AG04450 (cell line): Measurements from ENCODE around the gene ARID3A. TPM values are rescaled to one million over a fixed set of nuclear protein-coding genes. Genes with fewer than 3 reads are reported as not detected.

Experiments
- CTCF ChIA-PET: fragments of 300-600, 350-600 bp; formaldehyde crosslinking; extraction: SDS; loops from one replicate; lab custom pipeline; 2022; ENCODE audit warnings: antibody characterized with exemption, inconsistent platforms; lab: Charles Lee
- POLR2A ChIA-PET: fragments of 350-600 bp; formaldehyde crosslinking; extraction: SDS; loops from one replicate; lab custom pipeline; 2021; ENCODE audit warnings: antibody characterized with exemption, inconsistent platforms; lab: Yijun Ruan, JAX
- DNase-seq: peaks from one replicate; pipeline ENCODE4 v3.0.0-alpha.2; 2011; ENCODE audit warnings: low read depth, low spot score
- H3K27ac ChIP-seq: one replicate; pipeline ENCODE4 v1.5.1; 2012; ENCODE audit warnings: low read depth, low read length, control low read depth
- H3K27me3 ChIP-seq: one replicate; pipeline ENCODE4 v1.6.0; 2012; ENCODE audit warnings: low read length; ENCODE audit not compliant: control insufficient read depth, insufficient read depth
- H3K4me3 ChIP-seq: 2 replicates; pipeline ENCODE4 v1.5.1; 2011; ENCODE audit warnings: mild to moderate bottlenecking, low read depth, low read length, control low read depth
- H3K9me3 ChIP-seq: 2 replicates; pipeline ENCODE4 v1.5.1; 2012; ENCODE audit warnings: low read length; ENCODE audit not compliant: control insufficient read depth, insufficient read depth
- polyA plus RNA-seq: library from polyadenylated mRNA; depleted of rRNA; stranded (reverse); fragments of >200 nt; gene quantifications from 2 replicates; pipeline ENCODE4 v1.2.3, GENCODE V29; 2011
- TF ChIP-seq, protein P1 (sequence below): IDR thresholded peaks from 2 replicates; pipeline ENCODE4 v1.5.1; 2011; ENCODE audit warnings: low read depth, low read length, control low read depth, inconsistent platforms

The ARID3A gene
- polyA plus RNA-seq, 1 experiment = 7.6 TPM

DNA sequence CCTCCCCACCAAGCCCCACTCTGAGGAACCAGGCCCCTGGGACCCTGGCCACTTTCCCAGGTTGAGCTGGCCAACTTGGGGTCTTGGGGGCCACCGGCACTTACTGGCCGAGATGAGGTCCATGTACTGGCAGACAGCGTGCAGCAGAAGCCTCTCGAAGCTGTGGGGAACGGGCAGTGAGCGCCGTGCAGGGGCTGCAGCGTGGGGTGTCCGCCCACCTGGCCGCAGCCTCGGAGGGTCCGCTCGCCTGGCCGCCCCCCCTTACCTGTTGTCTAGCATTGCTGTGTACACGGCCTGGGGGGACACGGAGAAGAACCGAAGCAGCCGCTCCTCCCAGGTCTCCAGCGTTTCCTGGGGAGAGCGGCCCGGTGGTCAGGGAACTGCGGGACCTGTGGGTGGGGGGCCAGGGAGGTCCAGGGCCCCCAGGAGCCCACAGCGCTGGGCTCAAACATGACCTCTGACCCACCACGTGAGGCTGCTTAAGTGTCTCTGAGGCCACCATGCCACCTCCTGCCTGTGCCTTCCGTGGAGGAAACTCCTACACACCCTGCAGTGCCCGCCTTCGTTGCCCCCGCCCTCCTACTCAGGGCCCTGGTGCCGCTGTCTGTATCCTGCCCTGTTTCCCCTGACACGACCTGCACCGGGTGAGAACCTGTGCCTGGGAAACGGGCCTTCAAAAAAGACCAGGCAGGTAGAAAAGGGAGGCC lies 26.3 kb upstream of the ARID3A start:
- CTCF ChIA-PET = no interaction called here
- POLR2A ChIA-PET = interaction anchor here (0.6 kb wide), 1 partner anchor 104 kb away, joined by 3 read pairs; no protein-coding TSS in a partner anchor
- TF ChIP-seq, protein P1, sequence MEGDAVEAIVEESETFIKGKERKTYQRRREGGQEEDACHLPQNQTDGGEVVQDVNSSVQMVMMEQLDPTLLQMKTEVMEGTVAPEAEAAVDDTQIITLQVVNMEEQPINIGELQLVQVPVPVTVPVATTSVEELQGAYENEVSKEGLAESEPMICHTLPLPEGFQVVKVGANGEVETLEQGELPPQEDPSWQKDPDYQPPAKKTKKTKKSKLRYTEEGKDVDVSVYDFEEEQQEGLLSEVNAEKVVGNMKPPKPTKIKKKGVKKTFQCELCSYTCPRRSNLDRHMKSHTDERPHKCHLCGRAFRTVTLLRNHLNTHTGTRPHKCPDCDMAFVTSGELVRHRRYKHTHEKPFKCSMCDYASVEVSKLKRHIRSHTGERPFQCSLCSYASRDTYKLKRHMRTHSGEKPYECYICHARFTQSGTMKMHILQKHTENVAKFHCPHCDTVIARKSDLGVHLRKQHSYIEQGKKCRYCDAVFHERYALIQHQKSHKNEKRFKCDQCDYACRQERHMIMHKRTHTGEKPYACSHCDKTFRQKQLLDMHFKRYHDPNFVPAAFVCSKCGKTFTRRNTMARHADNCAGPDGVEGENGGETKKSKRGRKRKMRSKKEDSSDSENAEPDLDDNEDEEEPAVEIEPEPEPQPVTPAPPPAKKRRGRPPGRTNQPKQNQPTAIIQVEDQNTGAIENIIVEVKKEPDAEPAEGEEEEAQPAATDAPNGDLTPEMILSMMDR = no peak
- H3K4me3 ChIP-seq = no peak overlapping the region
- H3K27me3 ChIP-seq = no peaks in the 10 kb centered on the region
- no peaks in the 10 kb centered on the region; the same call in 1 of the 2 replicates for H3K9me3 ChIP-seq
- H3K27ac ChIP-seq = no peak overlapping the region
- DNase-seq = no peak

DNA sequence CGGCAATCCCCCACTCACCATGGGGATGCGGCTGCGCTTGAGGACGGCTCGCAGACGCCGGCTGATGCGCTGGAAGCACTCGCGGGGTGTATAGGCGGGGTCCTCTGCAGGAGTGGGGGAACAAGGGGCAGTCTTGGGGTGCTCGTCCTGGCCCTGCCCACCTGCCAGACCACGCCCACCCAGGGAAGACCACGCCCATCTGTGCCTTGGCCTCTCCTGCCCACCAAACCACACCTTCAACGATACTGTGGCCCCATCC lies 25.9 kb upstream of the ARID3A start:
- CTCF ChIA-PET = no interaction called here
- TF ChIP-seq, protein P1 = no peak

DNA sequence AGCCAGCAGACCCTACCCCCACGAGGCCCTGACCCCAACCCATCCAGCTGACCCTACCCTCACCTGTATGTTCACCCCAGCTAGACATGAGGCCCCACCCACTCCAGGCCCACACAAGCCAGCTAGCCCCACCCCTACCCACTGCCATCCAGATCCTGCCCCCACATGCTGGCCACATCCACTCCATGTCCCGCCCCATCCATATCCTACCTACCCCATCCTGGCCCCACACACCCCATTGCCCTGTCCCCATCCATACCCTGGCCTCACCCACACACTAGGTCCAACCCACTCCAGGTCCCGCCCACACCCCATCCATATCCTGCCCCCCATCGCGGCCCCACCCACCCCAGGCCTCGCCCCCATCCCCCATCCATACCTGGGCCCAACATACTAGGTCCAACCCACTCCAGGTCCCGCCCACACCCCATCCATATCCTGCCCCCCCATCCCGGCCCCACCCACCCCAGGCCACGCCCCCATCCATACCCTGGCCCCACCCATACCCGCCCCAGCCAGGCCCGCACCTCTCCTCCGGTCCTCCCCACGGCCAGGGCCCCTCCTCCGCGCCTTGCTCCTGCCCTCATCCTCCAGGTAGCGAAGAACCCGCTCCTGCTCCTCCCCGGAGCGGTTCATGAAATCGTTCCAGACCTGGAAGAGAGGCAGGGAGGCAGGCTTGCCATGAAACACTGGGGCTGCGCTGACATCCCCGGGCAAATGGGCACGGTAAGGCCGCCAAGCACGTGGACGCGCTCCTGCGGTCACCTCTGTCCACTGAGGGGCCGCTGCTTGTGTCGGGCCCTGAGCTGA lies 25.3 kb upstream of the ARID3A start:
- Histone ChIP-seq H3K9me3 (no peaks in the 10 kb centered on the region; the same call in 1 of the 2 replicates), H3K4me3 (no peak overlapping the region), H3K27me3 (no peaks in the 10 kb centered on the region), H3K27ac (no peak overlapping the region)
- TF ChIP-seq, protein P1 = no peak
- CTCF ChIA-PET = no interaction called here
- POLR2A ChIA-PET = no interaction called here
- no peak for DNase-seq

More for the DNA sequence above, 25.9 kb upstream of the ARID3A start:
- no peaks in the 10 kb centered on the region for H3K27me3 ChIP-seq
- H3K4me3 ChIP-seq = no peak overlapping the region
- H3K9me3 ChIP-seq = no peaks in the 10 kb centered on the region; the same call in 1 of the 2 replicates
- DNase-seq = no peak
- no peak overlapping the region for H3K27ac ChIP-seq
- POLR2A ChIA-PET = no interaction called here

DNA sequence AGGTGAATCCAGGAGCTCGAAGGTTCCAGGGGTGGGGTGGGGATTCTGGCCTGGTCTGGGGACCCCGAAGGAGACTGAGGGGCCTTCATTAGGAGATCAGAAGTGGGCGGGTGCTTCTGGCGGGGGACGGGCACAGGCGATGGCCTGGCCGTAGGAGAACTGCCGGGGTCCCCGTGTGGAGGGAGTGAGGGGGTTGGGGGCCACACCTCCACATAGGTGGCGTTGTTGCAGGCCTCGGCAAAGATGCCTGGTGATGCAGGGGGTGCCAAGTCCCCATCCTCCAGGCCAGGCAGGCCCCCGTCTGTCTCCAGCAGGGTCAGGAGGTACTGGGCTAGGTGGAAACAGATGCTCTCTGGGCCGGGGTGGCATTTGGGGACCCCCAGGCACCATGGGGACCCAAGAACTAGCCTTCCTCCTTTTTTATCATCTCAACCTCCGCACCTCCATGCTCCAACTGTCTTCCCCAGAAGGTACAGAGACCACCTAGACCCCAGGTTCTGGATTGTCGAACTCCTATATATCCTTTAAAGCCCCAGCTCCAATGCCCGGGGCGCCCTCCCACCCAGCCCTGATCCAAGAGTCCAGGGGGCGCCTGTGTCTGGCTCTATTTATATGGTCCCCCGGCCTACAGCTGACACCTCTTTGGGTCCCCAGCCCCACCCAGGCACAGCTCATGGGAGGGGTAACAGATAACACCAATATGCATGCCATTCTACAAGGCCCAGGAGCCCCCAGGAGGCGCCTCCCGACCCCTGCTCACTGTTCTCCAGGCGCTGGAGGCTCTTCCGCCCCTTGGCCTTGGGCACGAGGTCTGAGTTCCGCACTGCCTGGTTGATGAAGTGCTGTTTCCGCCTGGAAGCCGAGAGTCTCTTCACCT lies 24.4 kb upstream of the ARID3A start:
- no peaks in the 10 kb centered on the region; the same call in 1 of the 2 replicates for H3K9me3 ChIP-seq
- ChIA-PET POLR2A (interaction anchor here (0.6 kb wide), 1 partner anchor 131 kb away, joined by 4 read pairs; no protein-coding TSS in a partner anchor), CTCF (no interaction called here)
- no peaks in the 10 kb centered on the region for H3K27me3 ChIP-seq
- no peak overlapping the region for H3K4me3 ChIP-seq
- no peak overlapping the region for H3K27ac ChIP-seq
- DNase-seq = no peak
- TF ChIP-seq, protein P1 = no peak
